SJCRH30 (cell line): Measurements from ENCODE around the gene MINDY1. TPM values are rescaled to one million over a fixed set of nuclear protein-coding genes. Genes with fewer than 3 reads are reported as not detected.

Source experiments
- DNase-seq, 2 experiments: peaks; one replicate each; pipeline ENCODE4 v3.0.0-alpha.2; 2015 to 2020
- H3K27ac ChIP-seq: fragments of 250-450 bp; sonication (Bioruptor Pico); 2 replicates; pipeline ENCODE4 v1.5.1; 2020; ENCODE audit warnings: mild to moderate bottlenecking, moderate library complexity
- H3K27me3 ChIP-seq: fragments of 250-450 bp; sonication (Bioruptor Pico); 2 replicates; pipeline ENCODE4 v1.5.1; 2020; ENCODE audit warnings: mild to moderate bottlenecking, moderate library complexity
- H3K36me3 ChIP-seq: fragments of 250-450 bp; sonication (Bioruptor Pico); 2 replicates; pipeline ENCODE4 v1.5.1; 2020; ENCODE audit warnings: mild to moderate bottlenecking, moderate library complexity
- H3K4me1 ChIP-seq: fragments of 250-450 bp; sonication (Bioruptor Pico); 2 replicates; pipeline ENCODE4 v1.5.1; 2020; ENCODE audit warnings: mild to moderate bottlenecking, moderate library complexity
- H3K4me3 ChIP-seq: fragments of 250-450 bp; sonication (Bioruptor Pico); 2 replicates; pipeline ENCODE4 v1.5.1; 2020; ENCODE audit warnings: mild to moderate bottlenecking, moderate library complexity
- H3K9me3 ChIP-seq: fragments of 250-450 bp; sonication (Bioruptor Pico); replicated peaks from 2 replicates; pipeline ENCODE4 v1.5.1; 2020; ENCODE audit warnings: mild to moderate bottlenecking, moderate library complexity
- total RNA-seq: library from RNA; depleted of rRNA; stranded (reverse); fragments of >200 nt; shearing (Covaris generic); gene quantifications from 2 replicates; pipeline ENCODE4 v1.2.3, GENCODE V29; 2014

The MINDY1 gene
- total RNA-seq, 1 experiment from 2014 or later = 2.5 TPM

DNA sequence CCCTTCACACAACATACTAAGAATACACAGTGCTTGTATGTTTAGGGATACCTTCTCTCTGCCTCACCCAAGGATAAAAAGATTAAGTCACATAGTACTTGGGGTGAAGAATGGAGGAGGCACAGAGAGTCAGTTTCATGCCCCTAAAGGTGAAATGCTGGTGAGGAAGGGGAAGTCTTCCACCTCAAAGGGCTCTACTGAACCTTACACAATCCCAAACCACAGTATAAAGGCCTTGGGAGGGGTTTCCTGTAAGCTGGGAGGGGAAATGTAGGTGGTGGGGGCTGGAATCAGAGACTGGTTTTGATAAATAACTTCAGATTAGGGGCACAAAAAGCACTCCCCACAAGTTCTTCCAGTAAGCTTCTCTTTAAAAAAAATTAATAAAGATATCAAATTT lies 3.5 kb downstream of the MINDY1 start:
- Histone ChIP-seq H3K4me1 (peaks cover 17% of the 10 kb centered on the region), H3K4me3 (no peak overlapping the region), H3K27me3 (no peaks in the 10 kb centered on the region), H3K9me3 (no peaks in the 10 kb centered on the region), H3K36me3 (no peaks in the 10 kb centered on the region), H3K27ac (no peak overlapping the region)
- no peak for DNase-seq

DNA sequence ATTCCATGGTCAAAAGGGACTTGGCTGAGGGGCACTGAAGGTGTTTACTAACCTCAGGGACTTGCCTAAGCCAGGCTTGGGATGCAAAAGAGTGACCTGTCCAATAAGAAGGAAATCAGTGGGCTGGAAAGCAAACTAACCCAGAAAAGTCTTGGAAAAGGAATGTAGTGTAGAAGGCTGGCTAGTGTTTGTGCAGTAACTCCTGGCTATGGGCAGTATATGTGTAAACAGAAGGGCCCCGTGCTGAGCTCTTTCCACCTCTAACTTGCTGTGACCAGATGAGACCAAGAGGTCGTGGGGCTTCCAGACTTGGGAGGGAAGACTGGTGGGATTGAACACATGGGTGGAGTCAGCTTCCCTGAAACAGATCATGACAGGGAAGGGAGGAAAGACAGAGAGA lies 4.1 kb downstream of the MINDY1 start:
- Histone ChIP-seq H3K27me3 (no peaks in the 10 kb centered on the region), H3K36me3 (no peaks in the 10 kb centered on the region), H3K4me1 (peaks cover 17% of the 10 kb centered on the region), H3K4me3 (no peak overlapping the region), H3K9me3 (no peaks in the 10 kb centered on the region), H3K27ac (no peak overlapping the region)
- DNase-seq = no peak

DNA sequence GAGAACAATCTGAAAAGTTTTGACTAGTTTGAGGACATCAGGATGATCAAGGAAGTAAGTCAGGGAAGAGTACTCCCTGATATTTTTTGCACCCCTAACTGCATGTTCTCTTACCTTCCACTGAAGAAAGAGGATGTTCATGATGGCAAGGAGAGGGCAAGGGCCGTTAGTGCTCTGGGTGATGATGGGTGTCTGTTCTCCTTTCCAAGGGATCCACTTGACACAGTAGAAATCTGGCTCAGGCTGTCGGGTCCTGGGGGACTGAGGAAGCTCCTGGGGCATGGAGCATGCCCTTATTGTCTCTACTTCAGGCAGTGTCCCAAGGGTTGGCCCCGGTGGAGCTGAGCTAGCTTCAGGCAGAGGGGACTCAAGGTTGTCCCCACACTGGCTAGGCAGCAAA lies 4.7 kb downstream of the MINDY1 start:
- no peak overlapping the region for H3K27ac ChIP-seq
- H3K27me3 ChIP-seq = no peaks in the 10 kb centered on the region
- no peaks in the 10 kb centered on the region for H3K36me3 ChIP-seq
- H3K4me3 ChIP-seq = no peak overlapping the region
- no peaks in the 10 kb centered on the region for H3K9me3 ChIP-seq
- peaks cover 17% of the 10 kb centered on the region for H3K4me1 ChIP-seq
- no peak for DNase-seq

DNA sequence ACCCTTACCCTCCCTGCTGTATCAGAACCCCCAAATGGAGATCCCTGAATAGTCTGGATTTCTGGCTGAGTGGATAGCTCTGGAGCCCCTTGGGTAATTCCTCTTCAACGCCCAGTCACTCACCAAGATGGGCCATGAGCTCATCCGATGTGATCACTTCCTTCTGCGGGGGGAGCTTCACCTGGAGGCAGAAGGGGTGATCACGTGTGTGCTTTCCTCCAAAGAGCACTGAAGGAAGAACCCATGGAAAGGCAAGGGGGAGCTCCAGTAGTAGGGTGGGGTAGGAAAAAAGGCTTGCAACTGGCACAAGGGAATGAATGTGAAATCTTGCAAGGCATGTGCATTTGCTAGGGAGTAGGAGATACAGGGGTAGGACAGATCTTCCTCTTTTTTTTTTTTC lies 5.1 kb downstream of the MINDY1 start:
- Histone ChIP-seq H3K27me3 (no peaks in the 10 kb centered on the region), H3K36me3 (no peaks in the 10 kb centered on the region), H3K4me3 (no peak overlapping the region), H3K4me1 (peaks cover 17% of the 10 kb centered on the region), H3K27ac (no peak overlapping the region), H3K9me3 (no peaks in the 10 kb centered on the region)
- DNase-seq = no peak

DNA sequence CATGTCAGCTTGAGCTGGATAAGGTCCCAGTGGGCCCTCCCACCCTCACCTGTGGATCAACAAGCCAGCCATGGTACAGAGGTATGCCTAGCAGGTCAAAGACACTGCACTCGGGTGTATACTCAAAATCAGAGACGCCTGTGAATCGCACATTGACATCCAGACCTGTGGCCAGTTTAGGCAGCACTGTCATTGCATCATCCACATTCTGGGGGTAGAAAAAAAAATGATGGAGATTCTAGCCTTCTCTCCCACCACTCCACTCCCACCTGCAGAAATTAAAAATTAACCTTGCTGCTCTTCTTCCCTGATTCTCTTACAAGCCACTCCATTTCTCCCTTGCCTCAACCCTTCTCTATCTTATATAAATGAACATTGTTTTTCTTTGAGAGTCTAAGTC lies 6.3 kb downstream of the MINDY1 start:
- no peaks in the 10 kb centered on the region for H3K36me3 ChIP-seq
- no peak overlapping the region for H3K4me3 ChIP-seq
- H3K27ac ChIP-seq = no peak overlapping the region
- H3K9me3 ChIP-seq = no peaks in the 10 kb centered on the region
- no peaks in the 10 kb centered on the region for H3K27me3 ChIP-seq
- H3K4me1 ChIP-seq = peaks cover 14% of the 10 kb centered on the region
- DNase-seq = no peak

DNA sequence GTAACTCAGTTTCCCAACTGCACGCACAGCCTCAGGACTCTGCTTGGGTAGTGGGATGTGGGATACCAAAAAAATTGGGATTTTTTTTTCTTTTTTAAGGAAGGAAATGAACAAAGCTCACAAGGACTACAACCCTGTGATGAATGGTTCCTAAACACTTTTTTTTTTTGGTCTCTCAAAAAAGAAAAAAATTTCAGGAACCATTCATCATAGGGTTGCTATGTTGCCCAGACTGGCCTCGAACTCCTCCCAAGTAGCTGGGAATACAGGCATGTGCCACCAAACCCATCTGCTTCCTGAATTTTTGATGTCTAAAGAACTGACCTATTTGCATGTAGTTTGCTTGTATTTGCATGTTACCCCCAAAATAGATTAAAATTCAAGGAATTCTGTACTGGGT lies 6.8 kb downstream of the MINDY1 start:
- H3K27me3 ChIP-seq = no peaks in the 10 kb centered on the region
- no peaks in the 10 kb centered on the region for H3K9me3 ChIP-seq
- H3K4me3 ChIP-seq = no peak overlapping the region
- peaks cover 14% of the 10 kb centered on the region for H3K4me1 ChIP-seq
- no peaks in the 10 kb centered on the region for H3K36me3 ChIP-seq
- no peak for DNase-seq
- H3K27ac ChIP-seq = no peak overlapping the region; the same call in 1 of the 2 replicates

DNA sequence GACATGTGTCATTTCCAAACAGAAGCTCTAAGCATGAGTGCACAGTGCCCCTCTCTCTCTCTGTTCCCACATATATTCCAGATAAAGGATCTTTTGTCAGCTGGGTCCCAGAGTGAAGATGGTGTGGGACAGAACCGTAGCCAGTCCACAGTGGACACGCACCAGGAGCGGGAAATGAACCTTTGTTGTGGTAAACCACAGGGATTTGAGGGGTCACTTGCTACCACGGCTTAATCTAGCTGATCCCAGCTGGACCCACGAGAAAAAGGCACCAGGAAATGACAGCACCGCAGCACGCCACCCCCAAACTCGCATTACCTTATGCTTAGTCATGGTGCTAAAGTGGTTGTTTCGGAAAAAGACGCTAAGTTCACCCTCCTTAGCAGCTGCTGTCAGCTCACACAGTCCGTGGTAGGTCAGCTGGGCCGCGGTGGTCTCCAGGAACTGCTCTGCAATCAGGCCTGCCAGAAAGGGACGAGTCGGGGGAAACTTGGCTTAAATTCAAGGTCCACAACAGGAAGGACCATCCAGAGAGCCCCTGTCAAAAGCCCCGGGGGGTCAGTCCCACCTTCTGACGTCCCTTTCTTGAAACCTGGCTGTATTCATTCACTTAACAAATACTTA lies 7.5 kb downstream of the MINDY1 start:
- H3K4me1 ChIP-seq = peaks cover 14% of the 10 kb centered on the region
- no peaks in the 10 kb centered on the region for H3K27me3 ChIP-seq
- H3K9me3 ChIP-seq = no peaks in the 10 kb centered on the region
- peak overlapping the region; percentile 51 for H3K27ac ChIP-seq
- peak overlapping the region; percentile 22 for H3K4me3 ChIP-seq
- H3K36me3 ChIP-seq = no peaks in the 10 kb centered on the region
- peak; percentile 79 to 85 for DNase-seq

DNA sequence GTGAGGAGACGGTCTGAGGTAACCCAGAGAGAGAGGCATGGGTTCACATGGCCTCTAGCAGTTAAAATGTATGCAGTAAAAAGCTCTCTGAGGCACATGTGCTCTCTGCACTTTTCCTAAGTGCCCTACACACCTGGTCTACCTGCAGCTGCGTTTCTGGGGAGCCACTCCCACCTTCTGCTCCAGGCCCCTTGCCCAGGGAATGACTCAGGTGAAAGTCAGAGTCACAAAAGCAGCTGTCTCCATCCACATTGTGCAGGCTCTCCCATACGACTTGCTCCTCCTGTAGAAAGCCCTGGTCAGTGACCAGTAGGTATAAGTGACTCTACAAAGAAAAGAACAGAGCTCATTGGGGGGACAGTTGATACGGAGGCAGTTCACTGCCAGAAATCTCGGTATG lies 8.8 kb downstream of the MINDY1 start:
- Histone ChIP-seq H3K36me3 (no peaks in the 10 kb centered on the region), H3K27ac (no peak overlapping the region)
- no peak for DNase-seq

DNA sequence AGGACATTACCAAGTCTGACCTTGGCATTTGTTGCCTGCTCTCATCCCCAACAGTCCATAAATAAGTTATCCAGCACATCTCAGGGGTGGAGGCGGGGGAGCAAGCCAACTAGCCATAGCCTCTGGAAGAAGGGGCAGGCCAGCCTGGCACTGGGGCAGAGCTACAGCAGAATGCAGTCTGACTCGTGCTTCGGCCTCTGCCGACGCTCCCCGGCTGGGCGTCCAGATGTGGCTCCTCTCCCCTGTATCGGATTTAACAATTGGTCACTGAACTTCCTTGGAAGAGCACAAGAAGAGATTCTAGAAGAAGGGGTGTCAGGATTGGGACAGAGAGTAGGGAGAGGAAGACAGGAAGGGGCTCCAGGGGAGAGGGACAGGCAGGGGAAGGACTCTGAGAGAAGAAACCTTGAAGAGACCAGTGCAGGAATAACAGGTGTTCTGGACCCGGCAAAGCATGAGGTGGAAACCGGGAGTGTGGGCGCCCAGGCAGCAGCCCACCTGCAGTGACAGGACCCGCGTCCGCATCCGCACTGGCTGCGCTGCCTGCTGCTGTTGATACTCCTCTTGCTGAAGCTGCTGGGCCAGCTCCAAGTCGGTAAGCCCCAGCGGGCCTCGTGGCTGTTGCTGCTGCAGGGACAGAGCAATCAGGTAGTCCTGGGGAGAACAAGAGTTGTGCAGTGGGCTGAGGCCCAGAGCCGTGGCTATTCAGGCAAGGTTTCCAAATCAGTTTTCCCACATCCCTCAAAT lies 9.4 kb downstream of the MINDY1 start:
- no peak overlapping the region for H3K27ac ChIP-seq
- no peaks in the 10 kb centered on the region for H3K9me3 ChIP-seq
- no peaks in the 10 kb centered on the region for H3K27me3 ChIP-seq
- no peak overlapping the region for H3K4me3 ChIP-seq
- no peaks in the 10 kb centered on the region for H3K36me3 ChIP-seq
- peaks cover 14% of the 10 kb centered on the region for H3K4me1 ChIP-seq
- no peak for DNase-seq

More for the DNA sequence above, 8.8 kb downstream of the MINDY1 start:
- Histone ChIP-seq H3K9me3 (no peaks in the 10 kb centered on the region), H3K4me3 (no peak overlapping the region), H3K4me1 (peaks cover 14% of the 10 kb centered on the region), H3K27me3 (no peaks in the 10 kb centered on the region)

DNA sequence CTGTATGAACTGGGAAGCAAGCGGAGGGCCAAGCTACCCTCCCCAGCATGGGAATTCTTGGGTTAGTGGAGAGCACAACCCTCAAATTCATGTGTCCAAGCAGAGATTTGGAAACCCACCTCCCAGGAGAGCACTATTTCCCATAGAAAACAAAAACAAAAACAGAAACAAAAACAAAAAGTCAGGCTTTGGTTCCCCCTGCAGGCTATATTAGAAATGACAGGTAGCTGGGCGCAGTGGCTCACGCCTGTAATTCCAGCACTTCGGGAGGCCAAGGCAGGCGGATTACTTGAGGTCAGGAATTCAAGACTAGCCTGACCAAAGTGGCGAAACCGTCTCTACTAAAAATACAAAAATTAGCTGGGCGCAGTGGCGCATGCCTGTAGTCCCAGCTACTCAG lies 10.8 kb downstream of the MINDY1 start:
- Histone ChIP-seq H3K4me3 (no peak overlapping the region), H3K9me3 (no peaks in the 10 kb centered on the region), H3K27me3 (no peaks in the 10 kb centered on the region), H3K27ac (no peak overlapping the region), H3K4me1 (peaks cover 14% of the 10 kb centered on the region), H3K36me3 (no peaks in the 10 kb centered on the region)
- DNase-seq = peak in 1 of 2 experiments; percentile 54

DNA sequence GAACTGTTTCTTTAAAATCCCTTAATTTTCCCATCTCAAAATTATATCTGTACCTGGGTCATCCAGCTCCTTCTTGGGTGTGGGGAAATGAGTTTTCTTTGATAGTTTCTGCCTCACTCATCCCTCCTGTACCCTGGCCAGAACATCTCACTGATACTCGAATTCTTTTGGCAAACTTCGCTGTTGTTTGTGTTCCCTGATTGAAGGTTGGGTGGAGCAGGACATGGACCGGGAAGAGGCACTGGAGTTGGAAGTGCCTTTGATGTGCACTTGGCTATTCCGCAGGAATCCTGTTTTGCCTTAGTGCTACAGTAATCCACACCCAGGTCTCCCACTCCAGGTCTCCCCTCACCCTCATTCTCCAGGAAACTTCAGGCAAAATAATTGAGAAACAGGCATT lies 11.2 kb downstream of the MINDY1 start:
- H3K4me3 ChIP-seq = no peak overlapping the region
- no peaks in the 10 kb centered on the region for H3K9me3 ChIP-seq
- no peak overlapping the region for H3K27ac ChIP-seq
- H3K36me3 ChIP-seq = no peaks in the 10 kb centered on the region
- H3K4me1 ChIP-seq = peaks cover 14% of the 10 kb centered on the region
- no peak for DNase-seq
- H3K27me3 ChIP-seq = no peaks in the 10 kb centered on the region

DNA sequence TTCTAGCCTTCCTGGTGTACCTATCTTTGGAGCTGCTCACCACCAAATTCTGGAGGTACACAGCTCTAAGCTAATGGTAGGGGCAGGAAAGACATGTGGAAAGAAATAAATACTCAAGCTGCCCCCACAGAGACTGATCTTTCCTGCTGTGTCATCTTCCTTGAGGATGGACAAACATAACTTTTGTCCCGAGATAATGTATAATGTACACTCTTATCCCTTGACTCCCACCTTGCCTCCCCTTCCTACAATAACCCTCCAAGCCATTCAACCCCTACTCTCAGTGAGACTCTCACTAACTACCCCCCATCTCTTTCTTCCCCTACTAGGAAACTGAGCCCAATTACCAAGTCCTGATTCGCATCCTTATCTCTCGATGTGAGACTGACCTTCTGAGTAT lies 12.5 kb downstream of the MINDY1 start:
- H3K9me3 ChIP-seq = no peaks in the 10 kb centered on the region
- no peak for DNase-seq
- peaks cover 7% of the 10 kb centered on the region for H3K4me1 ChIP-seq

DNA sequence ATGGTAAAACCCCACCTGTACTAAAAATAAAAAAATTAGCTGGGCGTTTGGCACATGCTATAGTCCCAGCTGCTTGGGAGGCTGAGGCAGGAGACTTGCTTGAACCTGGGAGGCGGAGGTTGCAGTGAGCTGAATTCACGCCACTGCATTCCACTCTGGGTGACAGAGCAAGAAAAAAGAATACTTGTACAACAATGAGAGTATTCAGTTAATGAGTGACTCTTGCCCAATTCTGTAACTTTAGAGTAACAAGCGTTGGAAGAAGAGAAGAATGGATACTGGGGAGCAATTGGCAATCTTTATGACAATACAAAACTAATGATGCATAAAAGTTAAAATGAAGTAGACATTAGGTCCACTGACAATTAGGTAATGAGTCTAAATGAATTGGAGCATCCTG lies 14.1 kb downstream of the MINDY1 start:
- DNase-seq = no peak
- H3K4me3 ChIP-seq = no peak overlapping the region
- no peaks in the 10 kb centered on the region for H3K4me1 ChIP-seq
- H3K9me3 ChIP-seq = no peaks in the 10 kb centered on the region
- H3K36me3 ChIP-seq = no peaks in the 10 kb centered on the region
- no peaks in the 10 kb centered on the region for H3K27me3 ChIP-seq
- H3K27ac ChIP-seq = no peak overlapping the region

More for the DNA sequence above, 12.5 kb downstream of the MINDY1 start:
- Histone ChIP-seq H3K27me3 (no peaks in the 10 kb centered on the region), H3K4me3 (no peak overlapping the region), H3K27ac (no peak overlapping the region), H3K36me3 (no peaks in the 10 kb centered on the region)

DNA sequence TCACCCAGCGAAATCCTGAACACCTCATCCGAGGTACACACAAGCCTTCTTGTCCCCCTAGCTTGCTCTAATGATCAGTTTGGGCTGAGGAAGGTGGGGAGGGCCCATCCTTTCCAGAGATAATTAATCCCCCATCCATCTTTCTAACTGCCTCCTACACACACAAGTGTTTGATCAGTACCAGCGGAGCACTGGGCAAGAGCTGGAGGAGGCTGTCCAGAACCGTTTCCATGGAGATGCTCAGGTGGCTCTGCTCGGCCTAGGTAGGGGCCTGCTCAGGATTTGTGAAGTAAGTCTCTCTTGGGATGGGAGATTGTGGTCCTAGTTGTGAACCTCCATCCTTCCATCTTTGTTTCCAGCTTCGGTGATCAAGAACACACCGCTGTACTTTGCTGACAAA lies 18.8 kb downstream of the MINDY1 start:
- Histone ChIP-seq H3K9me3 (no peaks in the 10 kb centered on the region), H3K27me3 (no peaks in the 10 kb centered on the region), H3K4me3 (no peak overlapping the region), H3K36me3 (no peaks in the 10 kb centered on the region), H3K27ac (no peak overlapping the region), H3K4me1 (0 out of 2 replicates have a peak, but pooled peaks cover 3% of the 10 kb centered on the region)
- DNase-seq = no peak

DNA sequence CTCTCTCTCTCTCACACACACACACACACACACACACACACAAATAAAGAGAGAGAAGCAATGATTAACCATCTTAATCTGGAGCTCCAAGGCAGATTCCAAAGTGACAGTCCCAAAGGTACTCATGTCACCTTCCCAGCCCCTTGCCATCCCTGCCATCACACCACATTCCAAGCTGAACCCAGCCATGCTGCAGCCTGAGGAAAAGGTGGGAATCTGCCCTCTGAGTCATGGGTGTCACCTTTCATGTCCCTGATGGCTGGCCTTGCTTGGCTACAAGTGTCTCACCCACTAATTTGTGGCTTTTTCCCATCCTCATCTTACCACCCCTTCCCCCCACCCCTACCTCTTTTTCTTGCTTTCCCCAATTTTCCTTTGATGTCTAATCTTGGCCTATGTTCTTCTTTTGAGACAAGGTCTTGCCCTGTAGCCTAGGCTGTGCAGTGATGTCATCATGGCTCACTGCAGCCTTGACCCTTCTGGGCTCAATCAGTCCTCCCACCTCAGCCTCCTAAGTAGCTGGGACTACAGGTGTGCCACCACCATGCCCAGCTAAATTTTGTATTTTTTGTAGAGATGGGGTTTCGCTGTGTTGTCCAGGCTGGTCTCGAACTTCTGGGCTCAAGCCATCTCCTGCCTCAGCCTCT lies 21.4 kb downstream of the MINDY1 start:
- Histone ChIP-seq H3K4me3 (no peak overlapping the region), H3K4me1 (peaks cover 19% of the 10 kb centered on the region; the same call in 1 of the 2 replicates), H3K9me3 (no peaks in the 10 kb centered on the region), H3K36me3 (no peaks in the 10 kb centered on the region), H3K27me3 (no peaks in the 10 kb centered on the region), H3K27ac (no peak overlapping the region)
- DNase-seq = no peak
